GM12878 (cell line): ENCODE data around the gene C5orf15. TPM values are rescaled to one million over a fixed set of nuclear protein-coding genes. Genes with fewer than 3 reads are reported as not detected.

Experiments used
- CBX3 ChIP-seq: fragments of 200-600 bp; sonication (generic); IDR thresholded peaks from 2 replicates; pipeline ENCODE4 v1.6.1; 2016; ENCODE audit warnings: low read depth, borderline replicate concordance
- CHD2 ChIP-seq: IDR thresholded peaks from 2 replicates; pipeline ENCODE4 v1.6.1; 2011; ENCODE audit warnings: low read depth, low read length, improper control_type of control experiment, borderline replicate concordance
- HSF1 ChIP-seq: fragments of 150-350 bp; IDR thresholded peaks from 2 replicates; pipeline ENCODE4 v1.6.1; 2014; ENCODE audit warnings: mild to moderate bottlenecking, low read depth, low read length
- IKZF1 ChIP-seq: fragments of 450-650 bp; conservative IDR thresholded peaks from 2 replicates; pipeline ENCODE4 v1.6.1; 2017; ENCODE audit warnings: antibody characterized with exemption, mild to moderate bottlenecking
- IRF4 ChIP-seq: IDR thresholded peaks from 2 replicates; pipeline ENCODE4 v1.6.1; 2011; ENCODE audit warnings: low read depth, low read length
- MEF2B ChIP-seq: fragments of 450-650 bp; IDR thresholded peaks from 2 replicates; pipeline ENCODE4 v1.6.1; 2018; ENCODE audit warnings: mild to moderate bottlenecking, moderate library complexity; ENCODE audit not compliant: partially characterized antibody, poor library complexity, severe bottlenecking
- MYC ChIP-seq: IDR thresholded peaks from 2 replicates; pipeline ENCODE4 v1.6.1; 2011; ENCODE audit warnings: mild to moderate bottlenecking, low read length, moderate library complexity, inconsistent platforms; ENCODE audit not compliant: insufficient read depth, insufficient replicate concordance, insufficient read length, severe bottlenecking
- PBX3 ChIP-seq: IDR thresholded peaks from 2 replicates; pipeline ENCODE4 v1.6.1; 2011; ENCODE audit warnings: mild to moderate bottlenecking, low read depth, low read length, moderate library complexity; ENCODE audit not compliant: insufficient replicate concordance
- RAD21 ChIP-seq: IDR thresholded peaks from 2 replicates; pipeline ENCODE4 v1.6.1; 2011; ENCODE audit warnings: mild to moderate bottlenecking, low read depth, low read length, moderate library complexity; ENCODE audit not compliant: insufficient read depth
- SKIL ChIP-seq: fragments of 450-650 bp; IDR thresholded peaks from 2 replicates; pipeline ENCODE4 v1.6.1; 2017; ENCODE audit warnings: mild to moderate bottlenecking, low read depth, inconsistent platforms; ENCODE audit not compliant: poor library complexity, severe bottlenecking
- SMARCA5 ChIP-seq: fragments of 450-650 bp; IDR thresholded peaks from 2 replicates; pipeline ENCODE4 v1.6.1; 2017; ENCODE audit warnings: mild to moderate bottlenecking
- WRNIP1 ChIP-seq: IDR thresholded peaks from 2 replicates; pipeline ENCODE4 v1.6.1; 2011; ENCODE audit warnings: low read depth, low read length, improper control_type of control experiment, borderline replicate concordance
- ZBTB40 ChIP-seq: fragments of 450-650 bp; IDR thresholded peaks from 2 replicates; pipeline ENCODE4 v1.6.1; 2016; ENCODE audit warnings: mild to moderate bottlenecking, moderate library complexity, borderline replicate concordance
- polyA plus RNA-seq, 11 experiments: library from polyadenylated mRNA; depleted of rRNA in 4 of 11; unstranded in 6 of 11; stranded (reverse) in 5 of 11; fragments of >200 nt; fragmentation: Nextera tagmentation in 4 of 11; fragmentation: Illumina TruSeq in 1 of 11; extraction: Ambion mirVana in 4 of 11; extraction: Trizol in 1 of 11; gene quantifications; 1 replicate in 1 of 11; 2 replicates in 10 of 11; pipeline versions ENCODE4 v1.2.1 to v1.2.3, GENCODE V29; 2011 to 2016; ENCODE audit warnings: inconsistent platforms in 2 of 11, missing spikeins in 2 of 11, low read depth in 1 of 11
- total RNA-seq, 4 experiments: library from RNA; depleted of rRNA in 3 of 4; stranded (reverse); fragments of >200 nt in 3 of 4; fragmentation: Illumina TruSeq in 1 of 4; extraction: Trizol in 1 of 4; gene quantifications; 2 replicates each; pipeline versions ENCODE4 v1.2.1 to v1.2.3, GENCODE V29; 2013 to 2021

The C5orf15 gene
- total and polyA plus RNA-seq, 10 of the 15 experiments (the other 5 are each of a cell fraction or from before 2014, with no cell fraction given) = 21.7 to 69.6 (median 46.0) TPM

GRCh38 chr5:133945568-133945967, 22.9 kb downstream of the C5orf15 start (continued):
- TF ChIP-seq MEF2B (no peak), MYC (no peak), CBX3 (no peak), SKIL (no peak), CHD2 (no peak), HSF1 (no peak), ZBTB40 (no peak), RAD21 (no peak), PBX3 (no peak), IKZF1 (no peak), WRNIP1 (no peak), IRF4 (no peak), SMARCA5 (no peak)
